Lung (tissue), 12 donors: ENCODE data around the gene KRT20. TPM values are rescaled to one million over a fixed set of nuclear protein-coding genes. Genes with fewer than 3 reads are reported as not detected.

Source experiments
- ATAC-seq: fragments of 200-7000 bp; cut with Tn5 transposase; one replicate; pipeline ENCODE4 v1.9.1; 2020; ENCODE audit warnings: moderate number of reproducible peaks; ENCODE audit not compliant: insufficient read depth, low FRiP score
- DNase-seq, 3 donors: peaks; one replicate each; pipeline ENCODE4 v3.0.0-alpha.2; 2013 to 2017
- H3K27ac ChIP-seq, 2 donors: one replicate each; pipeline ENCODE4 v1.5.1; 2013; ENCODE audit warnings: mild to moderate bottlenecking in 2 of 2, moderate library complexity in 2 of 2, control low read depth in 1 of 2, inconsistent platforms in 1 of 2, low read depth in 1 of 2, low read length in 1 of 2
- H3K27me3 ChIP-seq, 3 donors: one replicate each; pipeline ENCODE4 v1.5.1; 2013; ENCODE audit warnings: low read length in 2 of 3; ENCODE audit not compliant: control insufficient read depth in 3 of 3, insufficient read depth in 3 of 3
- H3K36me3 ChIP-seq, 4 donors: one replicate each; pipeline ENCODE4 v1.5.1; 2013; ENCODE audit warnings: low read length in 4 of 4, mild to moderate bottlenecking in 1 of 4, moderate library complexity in 1 of 4; ENCODE audit not compliant: control insufficient read depth in 4 of 4, insufficient read depth in 4 of 4
- H3K4me1 ChIP-seq, 5 donors: one replicate each; pipeline ENCODE4 v1.5.1; 2013; ENCODE audit warnings: low read length in 5 of 5, mild to moderate bottlenecking in 2 of 5, moderate library complexity in 1 of 5; ENCODE audit not compliant: control insufficient read depth in 5 of 5, insufficient read depth in 5 of 5
- H3K4me3 ChIP-seq: one replicate; pipeline ENCODE4 v1.5.1; 2013; ENCODE audit warnings: mild to moderate bottlenecking, control low read depth, moderate library complexity
- H3K9ac ChIP-seq, 2 donors: one replicate each; pipeline ENCODE4 v1.5.1; 2013; ENCODE audit warnings: low read length in 2 of 2, control low read depth in 1 of 2; ENCODE audit not compliant: insufficient read depth in 1 of 2
- H3K9me3 ChIP-seq, 4 donors: one replicate each; pipeline ENCODE4 v1.5.1; 2013; ENCODE audit warnings: low read length in 3 of 4, mild to moderate bottlenecking in 1 of 4, moderate library complexity in 1 of 4; ENCODE audit not compliant: control insufficient read depth in 4 of 4, insufficient read depth in 3 of 4
- WGBS, 2 donors: extraction: QIAGEN DNeasy Blood & Tissue Kit; methylation state at CpG; one replicate each; pipeline ENCODE4 v1.1.7; 2013; 5-methylcytosine and 5-hydroxymethylcytosine counted together
- polyA plus RNA-seq, 2 donors: library from polyadenylated mRNA; stranded (reverse); fragments of 200-250 nt; gene quantifications; one replicate each; pipeline ENCODE4 v1.2.1, GENCODE V29; 2013
- total RNA-seq, 2 donors: library from RNA; depleted of rRNA in 1 of 2; stranded (reverse); fragments of >200 nt in 1 of 2; gene quantifications; one replicate each; pipeline ENCODE4 v1.2.1, GENCODE V29; 2014 to 2021
- TF ChIP-seq, protein P1 (sequence below): IDR thresholded peaks from 2 replicates; pipeline ENCODE4 v1.5.1; 2012; ENCODE audit warnings: mild to moderate bottlenecking; ENCODE audit errors: control extremely low read depth, extremely low read depth
- donor health status: control.
- donor health status: control.
- donor health status: Bipolar disorder and iron deficiency.
- donor health status: healthy.
- donor health status: DM: yes; HTN: yes; CAD: no.

Gene KRT20
- total and polyA plus RNA-seq, 4 donors, result 0.24 to 0.31 TPM; not detected in 2

DNA sequence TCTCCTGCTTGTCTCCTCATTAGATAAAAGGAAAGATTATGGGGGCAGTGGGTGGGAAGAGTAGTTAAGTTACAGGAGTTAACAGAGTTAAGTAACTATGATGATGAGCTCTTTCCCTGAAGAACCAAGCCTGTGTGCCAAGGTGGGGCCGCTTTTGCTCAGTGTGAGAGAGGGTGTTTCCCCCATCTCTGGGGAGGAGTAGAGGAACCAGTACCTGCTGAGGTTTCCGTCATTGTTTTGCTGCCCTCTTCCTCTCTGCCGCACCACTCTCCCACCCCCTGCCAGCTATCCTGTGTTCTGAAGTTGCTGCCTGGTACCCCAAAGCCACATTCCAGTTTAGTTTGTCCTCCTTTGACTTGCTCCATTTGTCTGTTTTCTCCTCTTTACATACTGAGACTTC, 41.8 kb downstream of the KRT20 start:
- Histone ChIP-seq H3K4me3 (no peak overlapping the region), H3K27me3 (no peaks in the 10 kb centered on the region), H3K36me3 (no peaks in the 10 kb centered on the region), H3K4me1 (no peaks in the 10 kb centered on the region), H3K27ac (no peak overlapping the region), H3K9me3 (no peaks in the 10 kb centered on the region), H3K9ac (no peak overlapping the region)
- TF ChIP-seq, protein P1, sequence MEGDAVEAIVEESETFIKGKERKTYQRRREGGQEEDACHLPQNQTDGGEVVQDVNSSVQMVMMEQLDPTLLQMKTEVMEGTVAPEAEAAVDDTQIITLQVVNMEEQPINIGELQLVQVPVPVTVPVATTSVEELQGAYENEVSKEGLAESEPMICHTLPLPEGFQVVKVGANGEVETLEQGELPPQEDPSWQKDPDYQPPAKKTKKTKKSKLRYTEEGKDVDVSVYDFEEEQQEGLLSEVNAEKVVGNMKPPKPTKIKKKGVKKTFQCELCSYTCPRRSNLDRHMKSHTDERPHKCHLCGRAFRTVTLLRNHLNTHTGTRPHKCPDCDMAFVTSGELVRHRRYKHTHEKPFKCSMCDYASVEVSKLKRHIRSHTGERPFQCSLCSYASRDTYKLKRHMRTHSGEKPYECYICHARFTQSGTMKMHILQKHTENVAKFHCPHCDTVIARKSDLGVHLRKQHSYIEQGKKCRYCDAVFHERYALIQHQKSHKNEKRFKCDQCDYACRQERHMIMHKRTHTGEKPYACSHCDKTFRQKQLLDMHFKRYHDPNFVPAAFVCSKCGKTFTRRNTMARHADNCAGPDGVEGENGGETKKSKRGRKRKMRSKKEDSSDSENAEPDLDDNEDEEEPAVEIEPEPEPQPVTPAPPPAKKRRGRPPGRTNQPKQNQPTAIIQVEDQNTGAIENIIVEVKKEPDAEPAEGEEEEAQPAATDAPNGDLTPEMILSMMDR, result no peak
- no peak for DNase-seq
- no peak for ATAC-seq
- 53 to 78% methylated on average over 3 of the region's 3 CpGs for WGBS, 2 donors

DNA sequence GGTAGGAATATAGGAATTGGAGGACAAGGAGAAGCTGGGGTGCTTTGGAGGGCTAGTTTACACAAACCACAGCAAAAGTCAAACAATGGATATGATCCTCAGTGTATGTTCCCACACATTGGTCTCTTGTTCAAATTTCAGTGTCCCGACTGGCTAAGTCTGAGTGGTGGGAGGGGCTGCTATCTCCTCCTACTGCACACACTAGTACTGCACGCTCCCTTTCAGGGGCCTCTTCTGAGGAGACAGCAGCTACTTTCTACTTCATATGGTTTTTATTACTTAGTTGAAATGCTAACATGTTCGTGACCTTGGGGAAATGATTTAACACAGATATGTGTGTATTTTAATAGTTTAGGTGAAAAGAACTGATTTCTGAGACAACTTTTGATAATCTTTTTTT, 43.8 kb downstream of the KRT20 start:
- Histone ChIP-seq H3K27me3 (no peaks in the 10 kb centered on the region), H3K27ac (no peak overlapping the region), H3K4me1 (no peaks in the 10 kb centered on the region), H3K36me3 (no peaks in the 10 kb centered on the region), H3K4me3 (no peak overlapping the region), H3K9ac (no peak overlapping the region), H3K9me3 (no peaks in the 10 kb centered on the region)
- WGBS, 2 donors, result 83 to 86% methylated on average over 3 of the region's 3 CpGs
- ATAC-seq, result no peak
- TF ChIP-seq, protein P1, result no peak
- no peak for DNase-seq

DNA sequence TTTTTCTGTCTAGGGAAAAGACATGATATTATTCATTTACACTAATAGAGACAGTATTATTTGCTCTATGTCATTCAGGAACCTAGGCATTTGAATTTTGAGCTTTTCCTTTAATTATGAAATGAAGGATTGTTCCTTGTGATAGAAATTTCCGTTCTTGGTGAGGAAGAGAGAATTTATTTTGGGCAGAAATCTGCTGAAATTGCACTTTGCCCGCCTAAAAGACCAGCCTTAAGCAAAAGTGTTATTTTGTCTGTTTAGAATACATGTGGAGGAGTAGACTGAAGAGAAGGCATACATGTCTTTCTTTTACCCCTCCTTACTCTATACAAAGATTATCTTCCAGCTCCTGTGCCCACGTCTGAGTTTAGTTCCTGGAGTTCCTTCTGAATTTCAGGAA, 45.8 kb downstream of the KRT20 start:
- Histone ChIP-seq H3K36me3 (peaks cover 0 to 5% (median 3%) of the 10 kb centered on the region in 4 donors), H3K9me3 (no peaks in the 10 kb centered on the region), H3K27me3 (no peaks in the 10 kb centered on the region), H3K27ac (no peak overlapping the region), H3K4me1 (no peaks in the 10 kb centered on the region), H3K9ac (no peak overlapping the region), H3K4me3 (no peak overlapping the region)
- ATAC-seq, result no peak
- DNase-seq, result no peak
- TF ChIP-seq, protein P1, result no peak
- WGBS, 2 donors, result 78 to 83% methylated on average over 3 of the region's 3 CpGs

DNA sequence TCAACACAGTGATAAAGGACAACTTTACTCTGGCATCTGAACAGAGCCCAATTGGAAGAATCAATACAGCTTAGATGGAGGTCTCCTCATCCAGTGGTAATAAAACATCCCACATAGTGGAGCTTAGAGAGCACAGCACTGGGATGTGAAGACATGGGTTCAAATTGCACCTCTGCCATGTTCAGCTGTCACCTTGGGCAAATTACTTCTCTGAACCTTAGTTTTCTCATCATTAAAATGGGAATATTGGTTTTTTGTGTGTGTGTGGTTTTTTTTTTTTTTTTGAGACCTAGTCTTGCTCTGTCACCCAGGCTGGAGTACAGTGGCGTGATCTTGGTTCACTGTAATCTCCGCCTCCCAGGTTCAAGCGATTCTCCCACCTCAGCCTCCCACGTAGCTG, 49.0 kb downstream of the KRT20 start:
- H3K9ac ChIP-seq, result no peak overlapping the region
- no peaks in the 10 kb centered on the region for H3K9me3 ChIP-seq
- H3K27me3 ChIP-seq, result no peaks in the 10 kb centered on the region
- no peak overlapping the region for H3K4me3 ChIP-seq
- DNase-seq (no peak), ATAC-seq (no peak)
- 99% methylated on average over 4 of the region's 4 CpGs for WGBS, 2 donors
- H3K27ac ChIP-seq, result no peak overlapping the region
- peaks cover 0 to 2% (median 0%) of the 10 kb centered on the region in 5 donors for H3K4me1 ChIP-seq
- H3K36me3 ChIP-seq, result peaks cover 0 to 5% (median 3%) of the 10 kb centered on the region in 4 donors
- TF ChIP-seq, protein P1, result no peak
